H1 (cell line): Measurements from ENCODE around the gene NECTIN1. TPM values are rescaled to one million over a fixed set of nuclear protein-coding genes. Genes with fewer than 3 reads are reported as not detected.

Experiments used
- CEBPB ChIP-seq: IDR thresholded peaks from 2 replicates; pipeline ENCODE4 v1.6.1; 2012; ENCODE audit warnings: low read depth, low read length
- CHD7 ChIP-seq: fragments of 300-600 bp; sonication (generic); IDR thresholded peaks from 2 replicates; pipeline ENCODE4 v1.7.1; 2012; ENCODE audit warnings: low read length, moderate library complexity, mild to moderate bottlenecking, inconsistent platforms; ENCODE audit not compliant: insufficient replicate concordance
- EGR1 ChIP-seq: IDR thresholded peaks from 2 replicates; pipeline ENCODE4 v1.6.1; 2011; ENCODE audit warnings: low read depth, low read length, borderline replicate concordance
- EZH2 ChIP-seq: fragments of 200-600 bp; sonication (generic); IDR thresholded peaks from 2 replicates; pipeline ENCODE4 v1.7.1; 2012; ENCODE audit warnings: low read depth, mild to moderate bottlenecking, moderate library complexity, low read length, inconsistent platforms; ENCODE audit not compliant: severe bottlenecking
- KDM1A ChIP-seq: fragments of 200-600, 300-600 bp; sonication (generic); IDR thresholded peaks from 2 replicates; pipeline ENCODE4 v1.7.1; 2016; ENCODE audit warnings: mild to moderate bottlenecking, low read length, borderline replicate concordance
- NRF1 ChIP-seq: IDR thresholded peaks from 2 replicates; pipeline ENCODE4 v1.6.1; 2011; ENCODE audit warnings: mild to moderate bottlenecking, low read depth, low read length, improper control_type of control experiment
- RBBP5 ChIP-seq: IDR thresholded peaks from 2 replicates; pipeline ENCODE4 v1.7.1; 2012; ENCODE audit warnings: low read depth, mild to moderate bottlenecking, inconsistent platforms, low read length, moderate library complexity, borderline replicate concordance
- SAP30 ChIP-seq: fragments of 300-600 bp; sonication (generic); IDR thresholded peaks from 2 replicates; pipeline ENCODE4 v1.7.1; 2012; ENCODE audit warnings: low read length, moderate library complexity, mild to moderate bottlenecking, inconsistent platforms; ENCODE audit not compliant: insufficient read depth, insufficient replicate concordance
- SP1 ChIP-seq: IDR thresholded peaks from 2 replicates; pipeline ENCODE4 v1.6.1; 2011; ENCODE audit warnings: low read depth, low read length
- USF2 ChIP-seq: IDR thresholded peaks from 2 replicates; pipeline ENCODE4 v1.6.1; 2011; ENCODE audit warnings: low read length, improper control_type of control experiment
- ZNF274 ChIP-seq: IDR thresholded peaks from 2 replicates; pipeline ENCODE4 v1.7.0; 2012; ENCODE audit warnings: low read length, borderline replicate concordance; ENCODE audit errors: extremely low read depth
- polyA plus RNA-seq, 7 experiments: library from polyadenylated mRNA; depleted of rRNA in 3 of 7; stranded (reverse) in 5 of 7; unstranded in 2 of 7; fragments of >200 nt in 5 of 7; fragments of 200-250 nt in 2 of 7; gene quantifications; 1 replicate in 5 of 7; 2 replicates in 1 of 7; 4 replicates in 1 of 7; pipeline versions ENCODE4 v1.2.1 to v1.2.3, GENCODE V29; 2011 to 2013; ENCODE audit warnings: missing spikeins in 2 of 7, mixed read lengths in 2 of 7
- total RNA-seq: library from RNA; stranded (reverse); fragmentation: NEBNext Ultra II Directional; extraction: Animal tissue kit (Norgen Biotek cat#: 25700); gene quantifications from 2 replicates; pipeline ENCODE4 v1.2.1, GENCODE V29; 2021

Gene NECTIN1
- total and polyA plus RNA-seq, 2 of the 8 experiments (the other 6 are each of a cell fraction or from before 2014, with no cell fraction given) = 43.2 to 97.7 TPM

GRCh38 chr11:119706029-119706428 is 23.0 kb downstream of the NECTIN1 start (continued):
- no peak for TF ChIP-seq CHD7
- no peak for TF ChIP-seq KDM1A
- no peak for TF ChIP-seq EGR1
- TF ChIP-seq CEBPB = no peak
- TF ChIP-seq ZNF274 = no peak
- no peak for TF ChIP-seq SP1
- no peak for TF ChIP-seq SAP30
- no peak for TF ChIP-seq NRF1
- no peak for TF ChIP-seq USF2
- TF ChIP-seq RBBP5 = no peak
- no peak for TF ChIP-seq EZH2
